Umbilical cord (tissue), 2 donors: ENCODE results near the gene LRGUK. TPM values are rescaled to one million over a fixed set of nuclear protein-coding genes. Genes with fewer than 3 reads are reported as not detected.

Experiments used
- DNase-seq: peaks from one replicate; pipeline ENCODE4 v3.0.0-alpha.2; 2015; ENCODE audit warnings: low spot score
- total RNA-seq: library from RNA; depleted of rRNA; stranded (reverse); fragments of >200 nt; gene quantifications from one replicate; pipeline ENCODE4 v1.2.3, GENCODE V29; 2014; ENCODE audit warnings: low replicate concordance; ENCODE audit not compliant: insufficient read depth

The LRGUK gene
- total RNA-seq, 1 donor from 2014 or later = 0.48 TPM

GRCh38 chr7:134300988-134301387 is 173.8 kb downstream of the LRGUK start:
- no peak for DNase-seq

DNA sequence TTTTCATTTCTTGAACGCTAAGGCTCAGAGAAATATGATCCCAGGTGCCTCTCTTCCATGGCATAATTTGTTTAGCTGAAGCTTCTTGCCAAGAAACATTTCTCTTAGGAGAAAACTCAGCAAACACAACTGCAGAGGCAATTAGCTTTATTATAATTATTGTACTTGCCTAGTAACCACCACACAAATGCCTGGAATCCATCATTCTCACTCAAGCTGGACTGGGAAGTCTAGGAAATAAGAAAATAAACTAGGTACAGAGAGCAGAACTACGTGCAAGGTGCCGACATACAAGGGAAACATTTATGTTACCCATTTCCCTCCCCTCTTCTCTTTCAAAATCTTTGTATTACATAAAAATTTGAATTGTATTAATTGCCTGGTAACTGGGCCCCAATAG is 174.5 kb downstream of the LRGUK start:
- no peak for DNase-seq

- no peak for DNase-seq
These were observed 175.0 kb downstream of the LRGUK start for GRCh38 chr7:134302120-134302519.

- DNase-seq = no peak
These were observed 180.2 kb downstream of the LRGUK start for GRCh38 chr7:134307320-134307719.

DNA sequence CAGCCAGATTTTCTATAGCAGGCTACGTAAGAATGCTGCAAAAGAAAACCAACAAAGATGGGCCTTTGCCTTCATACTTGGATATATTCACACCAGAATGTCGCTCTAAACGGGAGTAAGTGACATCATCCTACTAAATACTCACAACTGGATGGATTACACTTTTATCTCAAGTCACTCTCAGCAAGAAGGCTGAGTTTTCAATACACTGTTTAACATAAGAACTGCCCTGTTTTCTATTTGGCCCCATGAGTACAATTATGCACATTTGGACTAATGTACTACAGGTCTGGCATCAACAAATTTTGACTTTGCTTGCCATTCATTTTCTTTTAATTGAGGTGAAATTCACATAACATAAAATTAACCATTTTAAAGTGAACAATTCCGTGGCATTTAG is 181.4 kb downstream of the LRGUK start:
- no peak for DNase-seq

DNA sequence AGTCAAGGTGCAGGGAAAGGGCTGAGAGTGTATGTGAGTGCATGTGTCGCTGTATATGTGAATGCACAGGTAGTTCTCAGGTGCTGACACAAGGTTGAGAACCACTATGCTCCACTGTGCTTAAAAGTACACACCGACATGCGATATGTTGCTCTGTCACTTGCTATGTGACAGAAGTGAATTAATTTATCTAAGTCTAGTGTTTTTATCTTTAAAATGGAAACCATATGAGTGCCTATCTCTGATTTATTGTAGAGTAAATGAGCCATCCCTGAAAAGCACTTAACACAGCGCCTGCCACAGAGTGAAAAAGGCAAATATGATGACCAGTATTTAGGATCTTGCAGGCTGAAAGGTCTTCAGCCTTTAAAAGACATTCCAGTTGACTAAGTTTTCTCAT is 184.7 kb downstream of the LRGUK start:
- no peak for DNase-seq

GRCh38 chr7:134312717-134313116 is 185.6 kb downstream of the LRGUK start:
- no peak for DNase-seq

DNA sequence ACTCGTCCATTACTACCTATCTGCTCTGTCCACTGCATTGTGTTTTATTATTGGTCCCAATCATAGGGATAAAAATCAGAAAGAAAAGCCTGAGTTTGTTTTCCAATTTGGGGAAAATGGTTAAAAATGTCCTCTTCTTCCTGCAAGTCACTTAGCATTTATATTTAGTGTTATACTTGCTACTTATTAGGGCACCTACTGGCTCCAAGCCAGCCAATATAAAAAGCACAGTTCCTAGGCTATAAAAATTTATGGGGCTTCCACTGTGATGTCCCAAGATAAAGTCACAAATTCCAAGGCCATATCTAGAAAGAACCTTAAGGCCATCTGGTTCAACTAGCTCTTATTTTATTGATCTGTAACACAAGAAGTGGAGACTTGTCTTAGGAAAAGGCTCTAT is 186.4 kb downstream of the LRGUK start:
- DNase-seq = no peak

Other genes with a start within 250 kb of the LRGUK start
- 11.3 TPM for gene SLC35B4, start 189.6 kb downstream of the LRGUK start, total RNA-seq